ENCODE results near the gene ZSCAN31. TPM values are rescaled to one million over a fixed set of nuclear protein-coding genes. Genes with fewer than 3 reads are reported as not detected.
"Not testable (repeated sequence)": the region's sequence is repeated elsewhere in the genome, so short reads cannot be mapped to it uniquely, and the experiment has no call there.

ZSCAN31 gene
- polyA plus RNA-seq, 1 donor from 2014 or later: 0.56 TPM

DNA sequence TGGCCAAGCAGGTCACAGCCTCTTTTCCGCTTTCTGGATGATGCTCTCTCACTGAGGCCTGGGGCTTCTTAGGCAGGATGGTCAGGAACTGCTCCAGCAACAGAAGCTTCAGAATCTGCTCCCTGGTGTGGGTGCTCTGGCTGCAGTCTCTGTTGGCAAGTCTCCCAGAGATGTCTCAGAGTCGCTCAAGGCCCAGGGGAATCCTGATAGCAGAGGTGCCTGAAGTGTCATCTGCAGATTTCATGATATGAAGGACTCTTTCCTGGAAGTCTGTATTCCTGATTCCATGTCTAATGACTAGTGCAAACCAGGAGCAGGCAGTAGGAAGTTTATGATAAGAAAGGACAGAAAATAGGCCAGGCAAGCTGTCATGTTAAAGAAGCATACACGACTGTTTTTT, 20.3 kb downstream of the ZSCAN31 start:
- peaks cover 0 to 4% (median 0%) of the 10 kb centered on the region in 3 donors for H3K9me3 Mint-ChIP-seq
- H3K27me3 Mint-ChIP-seq: peaks cover 13% of the 10 kb centered on the region
- H3K4me1 Mint-ChIP-seq: no peaks in the 10 kb centered on the region
- no peak overlapping the region for H3K27ac Mint-ChIP-seq
- H3K36me3 Mint-ChIP-seq: peaks cover 8% of the 10 kb centered on the region
- H3K4me3 Mint-ChIP-seq: no peak overlapping the region

DNA sequence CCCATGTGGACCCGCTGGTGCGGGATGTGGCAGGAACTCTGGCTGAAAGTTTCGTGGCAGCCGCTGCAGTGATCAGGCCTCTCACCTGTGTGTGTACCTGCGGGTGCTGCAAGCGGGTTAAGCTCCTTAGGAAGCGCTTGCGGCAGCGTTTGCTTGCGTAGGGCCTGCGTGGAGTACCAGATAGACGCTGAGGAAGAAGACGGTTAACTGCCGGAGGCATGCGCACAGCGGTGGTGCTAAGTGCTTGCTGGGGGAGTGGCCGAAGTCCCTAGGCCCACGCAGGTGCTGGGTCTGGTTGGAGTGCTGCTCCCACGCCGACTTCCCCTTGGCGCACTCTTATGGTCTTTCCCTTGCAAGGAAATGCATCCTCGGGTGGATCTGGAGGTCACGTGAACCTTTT, 23.0 kb downstream of the ZSCAN31 start:
- H3K27me3 Mint-ChIP-seq: peaks cover 13% of the 10 kb centered on the region

DNA sequence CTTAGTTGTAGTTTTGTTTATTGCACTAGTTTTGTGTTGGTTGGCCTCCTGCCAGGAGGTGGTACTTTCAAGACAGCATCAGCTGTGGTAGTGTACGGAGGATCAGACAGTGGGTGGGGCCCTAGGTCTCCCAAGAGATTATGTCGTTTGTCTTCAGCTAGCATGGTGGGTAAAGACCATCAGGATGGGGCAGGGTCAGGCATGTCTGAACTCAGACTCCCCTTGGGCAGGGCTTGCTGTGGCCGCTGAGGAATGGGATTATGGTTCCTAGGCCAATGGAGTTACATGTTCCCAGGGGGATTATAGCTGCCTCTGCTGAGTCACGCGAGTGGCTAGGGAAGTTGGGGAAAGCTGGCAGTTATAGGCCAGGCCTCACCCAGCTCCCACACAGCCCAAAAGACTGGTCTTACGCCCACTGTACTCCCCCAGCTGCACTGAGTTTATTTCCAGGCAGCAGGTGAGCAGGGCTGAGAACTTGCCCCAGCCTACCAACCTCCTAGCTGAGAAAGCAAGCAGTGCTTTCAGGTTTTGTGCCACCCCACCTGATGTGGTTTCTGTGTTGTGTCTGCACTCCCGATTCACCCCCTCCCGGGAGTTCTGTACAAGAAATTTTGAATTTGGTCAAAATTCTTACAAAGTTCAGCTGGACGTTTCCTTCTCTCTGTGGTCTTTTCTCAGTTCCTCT, 24.7 kb downstream of the ZSCAN31 start:
- Mint-ChIP-seq H3K27ac (no peak overlapping the region), H3K9me3 (peaks cover 4 to 8% (median 5%) of the 10 kb centered on the region in 3 donors), H3K27me3 (peaks cover 11% of the 10 kb centered on the region), H3K4me3 (no peak overlapping the region), H3K36me3 (peaks cover 6% of the 10 kb centered on the region), H3K4me1 (no peaks in the 10 kb centered on the region)

More for the DNA sequence above, 23.0 kb downstream of the ZSCAN31 start:
- H3K4me1 Mint-ChIP-seq: no peaks in the 10 kb centered on the region
- H3K4me3 Mint-ChIP-seq: no peak overlapping the region
- H3K36me3 Mint-ChIP-seq: peaks cover 8% of the 10 kb centered on the region
- H3K9me3 Mint-ChIP-seq: peaks cover 0 to 3% (median 0%) of the 10 kb centered on the region in 3 donors
- H3K27ac Mint-ChIP-seq: no peak overlapping the region

DNA sequence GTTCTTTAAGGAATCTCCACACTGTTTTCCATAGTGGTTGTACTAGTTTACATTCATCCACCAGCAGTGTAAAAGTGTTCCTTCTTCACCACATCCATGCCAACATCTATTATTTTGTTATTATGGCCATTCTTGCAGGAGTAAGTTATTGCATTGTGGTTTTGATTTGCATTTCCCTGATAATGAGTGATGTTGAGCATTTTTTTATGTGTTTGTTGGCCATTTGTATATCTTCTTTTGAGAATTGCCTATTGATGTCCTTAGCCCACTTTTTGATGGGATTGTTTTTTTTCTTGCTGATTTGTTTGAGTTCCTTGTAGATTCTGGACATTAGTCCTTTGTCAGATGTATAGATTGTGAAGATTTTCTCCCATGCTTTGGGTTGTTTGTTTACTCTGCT, 29.6 kb downstream of the ZSCAN31 start:
- Mint-ChIP-seq H3K9me3 (peaks cover 5 to 10% (median 6%) of the 10 kb centered on the region in 3 donors), H3K4me1 (peaks cover 0 to 11% (median 1%) of the 10 kb centered on the region in 3 donors)
- not testable (repeated sequence) for H3K4me3 Mint-ChIP-seq, H3K27ac Mint-ChIP-seq, H3K27me3 Mint-ChIP-seq, H3K36me3 Mint-ChIP-seq

DNA sequence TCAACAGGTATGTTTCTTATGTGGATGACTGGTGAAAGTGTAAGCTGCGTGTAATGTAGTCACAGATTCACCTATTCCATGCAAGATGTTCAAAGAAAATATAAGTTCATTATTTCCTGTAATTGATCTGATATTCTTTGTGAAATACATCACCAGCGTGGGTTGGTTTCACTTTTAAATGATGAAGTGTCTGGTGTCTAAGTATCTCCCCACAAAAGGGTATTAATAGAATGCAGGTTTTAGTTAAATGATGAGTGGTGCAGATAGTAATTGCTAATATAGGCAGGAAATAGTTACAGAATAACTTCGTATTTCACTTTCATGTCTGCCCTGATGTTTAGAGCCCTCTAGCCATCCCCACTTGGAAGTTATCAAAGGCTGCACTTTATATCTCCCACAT, 32.4 kb downstream of the ZSCAN31 start:
- Mint-ChIP-seq H3K4me3 (no peak overlapping the region), H3K4me1 (peaks cover 0 to 11% (median 1%) of the 10 kb centered on the region in 3 donors), H3K36me3 (no peaks in the 10 kb centered on the region), H3K27me3 (no peaks in the 10 kb centered on the region), H3K27ac (no peak overlapping the region), H3K9me3 (peaks cover 5 to 10% (median 5%) of the 10 kb centered on the region in 3 donors)

DNA sequence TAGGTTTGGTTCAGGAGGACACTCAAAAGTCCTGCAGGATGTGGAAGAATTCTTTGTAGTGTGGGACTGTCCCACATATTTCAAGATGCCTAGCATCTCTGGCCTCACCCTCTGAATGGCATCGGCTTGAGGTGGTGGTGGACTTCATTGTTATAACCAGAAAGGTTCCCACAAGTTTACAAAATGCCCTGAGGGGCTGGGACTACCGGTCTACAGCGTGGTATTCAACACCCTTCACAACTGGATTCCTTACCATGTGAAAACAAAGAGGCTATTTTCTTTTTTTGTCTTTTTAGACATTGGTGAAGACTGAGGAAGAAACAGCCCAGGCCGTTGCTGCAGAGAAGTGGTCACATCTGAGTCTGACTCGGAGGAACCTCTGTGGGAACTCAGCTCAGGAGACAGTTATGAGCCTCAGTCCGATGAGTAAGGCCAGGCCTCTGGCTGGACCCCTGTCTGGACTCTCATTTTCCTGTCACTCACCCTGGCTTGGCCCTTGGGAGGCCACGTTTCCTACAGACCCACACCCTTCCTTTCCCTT, 39.4 kb downstream of the ZSCAN31 start:
- no peaks in the 10 kb centered on the region for H3K27me3 Mint-ChIP-seq
- H3K4me3 Mint-ChIP-seq: no peak overlapping the region
- no peaks in the 10 kb centered on the region for H3K4me1 Mint-ChIP-seq
- H3K27ac Mint-ChIP-seq: peak overlapping the region in 1 of 3 donors; percentile 26
- H3K36me3 Mint-ChIP-seq: peaks cover 4% of the 10 kb centered on the region
- no peaks in the 10 kb centered on the region for H3K9me3 Mint-ChIP-seq

DNA sequence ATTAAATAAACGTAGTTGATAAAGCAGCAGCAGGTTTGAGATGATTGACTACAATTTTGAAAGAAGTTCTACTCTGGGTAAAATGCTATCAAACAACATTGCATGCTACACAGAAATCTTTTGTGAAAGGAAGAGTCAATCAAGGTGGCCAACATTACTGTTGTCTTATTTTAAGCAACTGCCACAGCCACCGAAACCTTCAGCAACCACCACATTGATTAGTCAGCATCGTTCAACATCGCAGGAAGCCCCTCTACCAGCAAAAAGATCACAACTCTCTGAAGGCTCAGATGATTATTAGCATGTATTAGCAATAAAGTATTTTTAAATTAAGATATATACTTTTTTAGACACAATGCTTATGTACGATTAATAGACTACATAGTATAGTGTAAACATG, 40.6 kb downstream of the ZSCAN31 start:
- no peak overlapping the region for H3K4me3 Mint-ChIP-seq
- H3K27me3 Mint-ChIP-seq: no peaks in the 10 kb centered on the region
- peaks cover 10% of the 10 kb centered on the region for H3K36me3 Mint-ChIP-seq
- no peak overlapping the region for H3K27ac Mint-ChIP-seq
- no peaks in the 10 kb centered on the region for H3K4me1 Mint-ChIP-seq
- no peaks in the 10 kb centered on the region for H3K9me3 Mint-ChIP-seq

DNA sequence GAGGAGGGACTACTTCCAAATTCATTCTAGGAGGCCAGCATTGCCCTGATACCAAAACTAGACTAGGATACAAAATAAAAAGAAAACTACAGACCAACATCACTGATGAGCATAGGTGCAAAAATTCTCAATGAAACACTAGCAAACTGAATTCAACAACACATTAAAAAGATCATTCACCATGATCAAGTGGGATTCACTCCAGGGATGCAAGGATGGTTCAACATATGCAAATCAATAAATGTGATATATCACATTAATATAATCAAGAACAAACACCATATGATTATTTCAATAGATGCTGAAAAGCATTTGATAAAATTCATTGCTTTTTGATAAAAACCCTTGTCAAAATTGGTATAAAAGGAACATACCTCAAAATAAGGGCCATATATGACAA, 44.4 kb downstream of the ZSCAN31 start:
- Mint-ChIP-seq H3K9me3 (no peaks in the 10 kb centered on the region), H3K36me3 (peaks cover 10% of the 10 kb centered on the region), H3K27ac (no peak overlapping the region), H3K27me3 (no peaks in the 10 kb centered on the region), H3K4me1 (no peaks in the 10 kb centered on the region), H3K4me3 (no peak overlapping the region)

DNA sequence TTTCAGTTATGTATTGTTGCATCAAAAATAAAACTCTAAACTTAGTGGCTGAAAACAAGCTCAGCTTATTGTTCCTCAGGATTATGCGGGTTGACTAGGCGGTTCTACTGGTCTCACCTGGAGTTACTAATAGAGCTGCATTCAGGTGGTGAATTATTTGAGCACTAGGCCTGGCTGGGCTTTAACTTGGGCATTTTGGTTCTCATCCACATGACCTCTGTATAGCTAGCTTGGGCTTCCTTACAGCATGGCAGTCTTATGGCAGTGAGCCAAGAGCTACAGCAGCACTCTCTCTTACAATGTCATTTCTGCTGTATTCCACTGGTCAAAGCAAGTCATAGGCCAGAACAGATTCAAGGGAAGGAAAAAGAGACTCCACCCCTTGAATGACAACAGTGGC, 53.0 kb downstream of the ZSCAN31 start:
- H3K9me3 Mint-ChIP-seq: peaks cover 0 to 3% (median 0%) of the 10 kb centered on the region in 3 donors
- H3K4me1 Mint-ChIP-seq: peaks cover 3 to 7% (median 6%) of the 10 kb centered on the region in 3 donors
- H3K36me3 Mint-ChIP-seq: peaks cover 13% of the 10 kb centered on the region
- H3K27me3 Mint-ChIP-seq: peaks cover 5% of the 10 kb centered on the region
- no peak overlapping the region for H3K27ac Mint-ChIP-seq
- no peak overlapping the region for H3K4me3 Mint-ChIP-seq

DNA sequence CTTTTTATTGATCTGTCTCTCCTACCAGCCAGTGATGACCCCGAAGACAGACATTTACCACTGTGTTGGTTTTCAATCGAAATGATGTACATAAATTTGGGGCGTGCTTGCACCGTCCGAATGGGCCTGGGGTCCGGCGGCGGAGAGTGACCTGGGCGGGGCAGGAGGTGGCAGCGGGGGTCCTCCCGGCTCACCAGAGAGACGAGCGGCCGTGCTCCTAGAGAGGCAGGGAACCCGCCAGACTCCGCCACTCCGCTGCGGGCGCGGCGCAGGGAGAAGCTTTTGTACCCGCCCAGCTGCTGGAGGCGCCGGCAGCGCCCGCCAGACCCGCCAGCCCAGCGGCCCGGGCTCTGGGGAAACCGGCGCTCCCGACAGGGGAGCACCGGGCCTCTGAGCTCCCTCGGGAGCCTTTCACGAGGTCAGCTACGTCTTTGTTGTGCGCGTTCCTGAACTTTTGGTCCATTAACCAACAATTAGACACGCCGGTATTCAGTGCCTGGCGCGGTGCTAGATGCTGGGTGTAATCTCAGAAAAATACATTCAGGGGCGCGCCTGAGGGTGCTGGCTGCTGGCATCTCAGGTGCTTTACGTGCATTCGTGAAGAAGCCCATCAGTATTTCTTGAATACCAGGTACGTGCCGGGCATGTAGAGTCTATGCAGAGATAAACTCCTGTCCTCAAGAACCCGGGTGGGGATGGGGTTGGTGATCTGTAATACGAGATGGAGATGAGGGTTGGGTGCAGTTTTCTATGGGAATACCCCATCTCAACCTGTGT, 54.5 kb downstream of the ZSCAN31 start, which contains the start of gene PGBD1:
PGBD1 (plus strand) TSS at position 285 of the 777 bp plus-strand sequence. CDS start 2,242 bp downstream, outside the sequence.
- H3K27ac Mint-ChIP-seq: no peak within 1 kb of the TSS
- H3K4me1 Mint-ChIP-seq: peaks cover 3 to 7% (median 6%) of the 10 kb centered on the region in 3 donors

DNA sequence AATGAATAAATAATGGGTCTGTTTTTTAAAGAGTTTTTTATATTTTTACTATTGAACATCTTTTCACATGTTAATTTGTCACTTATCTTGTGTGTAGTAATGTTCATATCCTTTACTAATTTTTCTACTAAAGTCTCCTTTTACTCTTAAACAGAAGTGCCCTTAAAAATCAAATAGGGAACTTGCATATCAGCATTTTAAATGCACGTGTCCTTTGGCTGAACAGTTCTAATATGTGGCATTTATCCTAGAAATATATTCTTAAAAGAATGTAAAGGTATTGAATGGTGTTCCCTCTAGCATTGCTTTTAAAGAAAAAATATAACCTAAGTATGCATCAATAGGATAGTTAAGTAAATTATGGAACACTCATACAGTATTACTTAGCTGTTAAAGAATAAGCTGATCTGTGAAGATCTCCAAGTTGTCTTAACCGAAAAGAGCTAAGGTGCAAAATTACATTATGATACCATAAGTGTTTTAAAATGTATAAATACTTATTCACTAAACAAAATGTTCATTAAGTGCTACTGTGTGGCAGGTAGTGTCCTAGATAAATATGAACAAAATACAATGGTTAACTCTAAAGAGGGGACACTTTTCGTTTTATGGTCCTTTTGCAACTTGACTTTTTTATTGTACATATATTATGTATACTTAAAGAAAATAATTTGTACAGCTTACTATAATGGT, 55.2 kb downstream of the ZSCAN31 start:
- Mint-ChIP-seq H3K36me3 (peaks cover 18% of the 10 kb centered on the region), H3K27me3 (peaks cover 5% of the 10 kb centered on the region), H3K9me3 (peaks cover 0 to 3% (median 0%) of the 10 kb centered on the region in 3 donors), H3K27ac (no peak overlapping the region), H3K4me3 (peak overlapping the region; percentile 39 to 92 (median 86)), H3K4me1 (peaks cover 3 to 7% (median 6%) of the 10 kb centered on the region in 3 donors)

More for the DNA sequence above, 54.5 kb downstream of the ZSCAN31 start, which contains the start of gene PGBD1:
- peaks cover 11% of the 10 kb centered on the region for H3K36me3 Mint-ChIP-seq
- peaks cover 0 to 3% (median 0%) of the 10 kb centered on the region in 3 donors for H3K9me3 Mint-ChIP-seq
- H3K4me3 Mint-ChIP-seq: peak within 1 kb of the TSS; percentile 39 to 92 (median 86)
- H3K27me3 Mint-ChIP-seq: peaks cover 5% of the 10 kb centered on the region

DNA sequence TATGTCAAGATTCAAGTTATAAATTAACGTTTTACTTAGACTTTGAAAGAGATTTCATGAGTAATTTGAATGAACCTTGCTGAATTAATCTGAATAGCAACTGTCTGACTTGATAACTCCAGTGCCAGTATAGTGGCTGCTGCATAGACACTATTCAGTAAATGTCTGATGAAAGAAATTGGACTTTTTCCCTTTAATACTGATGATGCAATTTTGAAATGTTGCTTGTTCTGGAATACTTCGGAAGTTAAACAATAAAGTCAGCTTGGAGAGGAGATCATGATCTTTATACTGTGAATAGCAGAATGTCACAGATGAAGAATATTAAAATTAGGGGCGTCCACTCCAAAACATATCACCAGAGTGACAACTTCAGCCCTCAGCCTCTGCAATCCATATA, 58.2 kb downstream of the ZSCAN31 start:
- peaks cover 0 to 3% (median 0%) of the 10 kb centered on the region in 3 donors for H3K9me3 Mint-ChIP-seq
- H3K27me3 Mint-ChIP-seq: peaks cover 5% of the 10 kb centered on the region
- H3K4me3 Mint-ChIP-seq: no peak overlapping the region
- H3K27ac Mint-ChIP-seq: no peak overlapping the region
- peaks cover 7 to 11% (median 7%) of the 10 kb centered on the region in 3 donors for H3K4me1 Mint-ChIP-seq
- peaks cover 22% of the 10 kb centered on the region for H3K36me3 Mint-ChIP-seq

DNA sequence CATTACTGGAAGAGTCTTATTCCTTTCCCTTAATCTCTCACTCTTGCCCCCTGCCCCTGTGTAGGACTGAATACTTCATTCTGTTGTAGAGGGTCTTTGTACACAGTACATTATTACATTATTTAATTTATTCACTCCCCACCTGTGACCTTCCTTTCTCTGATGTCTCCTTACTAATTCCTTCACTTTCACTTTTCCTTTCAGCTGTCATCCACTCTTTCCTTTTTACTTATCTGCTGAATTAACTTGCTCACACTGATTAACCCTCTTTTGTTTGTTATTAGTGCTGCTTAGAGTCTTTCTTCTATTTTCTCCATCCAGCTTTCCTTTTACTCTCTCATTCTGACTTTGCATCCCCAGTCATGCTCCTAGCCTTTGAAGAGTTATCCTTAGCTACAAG, 61.1 kb downstream of the ZSCAN31 start:
- H3K36me3 Mint-ChIP-seq: peaks cover 20% of the 10 kb centered on the region
- no peak overlapping the region for H3K4me3 Mint-ChIP-seq
- H3K27me3 Mint-ChIP-seq: no peaks in the 10 kb centered on the region
- peak overlapping the region in 1 of 3 donors; percentile 29 for H3K27ac Mint-ChIP-seq
- H3K4me1 Mint-ChIP-seq: peaks cover 6 to 11% (median 10%) of the 10 kb centered on the region in 3 donors
- H3K9me3 Mint-ChIP-seq: no peaks in the 10 kb centered on the region

Data from IgD-negative memory B cell (primary cell).